Upper lobe of right lung (tissue), 1 donor: ENCODE results near the gene RPL7A. TPM values are rescaled to one million over a fixed set of nuclear protein-coding genes. Genes with fewer than 3 reads are reported as not detected.
A peak's percentile ranks its signal among the peaks of the same experiment; 100 is the strongest.

Source experiments
- ATAC-seq: fragments of 200-7000 bp; cut with Tn5 transposase; one replicate; pipeline ENCODE4 v1.9.1; 2020; ENCODE audit warnings: mild to moderate bottlenecking, moderate library complexity
- DNase-seq: peaks from one replicate; pipeline ENCODE4 v3.0.0-alpha.2; 2020
- H3K27ac ChIP-seq: fragments of 200-600 bp; one replicate; pipeline ENCODE4 v1.8.0; 2022
- H3K27me3 ChIP-seq: fragments of 200-600 bp; one replicate; pipeline ENCODE4 v1.8.0; 2022; ENCODE audit warnings: mild to moderate bottlenecking
- H3K36me3 ChIP-seq: fragments of 200-600 bp; one replicate; pipeline ENCODE4 v1.8.0; 2022
- H3K4me1 ChIP-seq: fragments of 200-600 bp; one replicate; pipeline ENCODE4 v1.8.0; 2022
- H3K4me3 ChIP-seq: fragments of 200-600 bp; one replicate; pipeline ENCODE4 v1.8.0; 2022; ENCODE audit warnings: mild to moderate bottlenecking
- H3K9me3 ChIP-seq: fragments of 200-600 bp; one replicate; pipeline ENCODE4 v1.8.0; 2022
- CTCF ChIP-seq: fragments of 200-600 bp; IDR thresholded peaks from one replicate; pipeline ENCODE4 v1.8.0; 2022; ENCODE audit warnings: antibody characterized with exemption
- intact Hi-C: fragments of 100-400 bp; cut with DNase I; formaldehyde crosslinking; loops from one replicate; pipeline ENCODE4 v1.11.0; 2022
- total RNA-seq: library from RNA; stranded (reverse); fragmentation: NEBNext Ultra II Directional; extraction: Animal tissue kit (Norgen Biotek cat#: 25700); gene quantifications from one replicate; pipeline ENCODE4 v1.2.1, GENCODE V29; 2021
- donor health status: DM: no; HTN: yes; CAD: no; lungs with severe emphysema.

The RPL7A gene
- total RNA-seq, 1 donor from 2014 or later: 1,380 TPM

GRCh38 chr9:133370685-133371084 is 22.7 kb downstream of the RPL7A start:
- Histone ChIP-seq H3K36me3 (peaks cover 31% of the 10 kb centered on the region), H3K4me3 (no peak overlapping the region), H3K27ac (peak overlapping the region; percentile 55), H3K27me3 (no peaks in the 10 kb centered on the region), H3K4me1 (peaks cover 66% of the 10 kb centered on the region), H3K9me3 (no peaks in the 10 kb centered on the region)
- DNase-seq (no peak), ATAC-seq (no peak)
- no peak for TF ChIP-seq CTCF
- intact Hi-C loops: no loop called here

- Histone ChIP-seq H3K9me3 (no peaks in the 10 kb centered on the region), H3K27ac (peak overlapping the region; percentile 55), H3K36me3 (peaks cover 25% of the 10 kb centered on the region), H3K27me3 (no peaks in the 10 kb centered on the region), H3K4me3 (no peak overlapping the region), H3K4me1 (peaks cover 66% of the 10 kb centered on the region)
- DNase-seq (no peak), ATAC-seq (no peak)
- intact Hi-C loops: no loop called here
- TF ChIP-seq CTCF: no peak
Observed at GRCh38 chr9:133371261-133371711, 23.3 kb downstream of the RPL7A start.

GRCh38 chr9:133372144-133372543 is 24.1 kb downstream of the RPL7A start:
- Histone ChIP-seq H3K27ac (no peak overlapping the region), H3K27me3 (no peaks in the 10 kb centered on the region), H3K9me3 (no peaks in the 10 kb centered on the region), H3K4me1 (peaks cover 71% of the 10 kb centered on the region), H3K4me3 (no peak overlapping the region), H3K36me3 (peaks cover 17% of the 10 kb centered on the region)
- DNase-seq (no peak), ATAC-seq (no peak)
- intact Hi-C loops: no loop called here
- TF ChIP-seq CTCF: no peak

GRCh38 chr9:133374612-133375115 is 26.6 kb downstream of the RPL7A start:
- H3K36me3 ChIP-seq: peaks cover 14% of the 10 kb centered on the region
- no peak for TF ChIP-seq CTCF
- intact Hi-C loops: no loop called here

GRCh38 chr9:133375116-133375723 is 27.2 kb downstream of the RPL7A start:
- no peaks in the 10 kb centered on the region for H3K27me3 ChIP-seq
- H3K27ac ChIP-seq: peak overlapping the region; percentile 96
- TF ChIP-seq CTCF: no peak
- peak overlapping the region; percentile 96 for H3K4me3 ChIP-seq
- no peaks in the 10 kb centered on the region for H3K9me3 ChIP-seq
- ATAC-seq (peak; percentile 7), DNase-seq (no peak)
- intact Hi-C loops: no loop called here
- peaks cover 46% of the 10 kb centered on the region for H3K4me1 ChIP-seq
- H3K36me3 ChIP-seq: peaks cover 8% of the 10 kb centered on the region

More at GRCh38 chr9:133374612-133375115, 26.6 kb downstream of the RPL7A start:
- Histone ChIP-seq H3K27ac (peak overlapping the region; percentile 96), H3K4me1 (peaks cover 51% of the 10 kb centered on the region), H3K9me3 (no peaks in the 10 kb centered on the region), H3K27me3 (no peaks in the 10 kb centered on the region), H3K4me3 (peak overlapping the region; percentile 96)
- no peak for DNase-seq
- ATAC-seq: no peak
